Tibial nerve (tissue), 4 donors: Measurements from ENCODE around the gene GPR55.

Experiments used
- EP300 ChIP-seq, 2 donors: sonication (generic); formaldehyde crosslinking; IDR thresholded peaks; one replicate each; pipeline ENCODE4 v1.6.1; 2017; ENCODE audit warnings: antibody characterized with exemption in 2 of 2, mild to moderate bottlenecking in 1 of 2
- POLR2A ChIP-seq, 2 donors: fragments of 450-650 bp; IDR thresholded peaks; one replicate each; pipeline ENCODE4 v1.6.1; 2017; ENCODE audit warnings: antibody characterized with exemption in 2 of 2, mild to moderate bottlenecking in 2 of 2, moderate library complexity in 2 of 2
- TF ChIP-seq, protein P1 (sequence below), 5 experiments: fragments of 200-600 bp in 3 of 5; fragments of 450-650 bp in 2 of 5; sonication (generic) in 3 of 5; IDR thresholded peaks; one replicate each; pipeline ENCODE4 v1.5.1; 2016 to 2019; ENCODE audit warnings: antibody characterized with exemption in 5 of 5, mild to moderate bottlenecking in 3 of 5, moderate library complexity in 2 of 5

- TF ChIP-seq, protein P1, sequence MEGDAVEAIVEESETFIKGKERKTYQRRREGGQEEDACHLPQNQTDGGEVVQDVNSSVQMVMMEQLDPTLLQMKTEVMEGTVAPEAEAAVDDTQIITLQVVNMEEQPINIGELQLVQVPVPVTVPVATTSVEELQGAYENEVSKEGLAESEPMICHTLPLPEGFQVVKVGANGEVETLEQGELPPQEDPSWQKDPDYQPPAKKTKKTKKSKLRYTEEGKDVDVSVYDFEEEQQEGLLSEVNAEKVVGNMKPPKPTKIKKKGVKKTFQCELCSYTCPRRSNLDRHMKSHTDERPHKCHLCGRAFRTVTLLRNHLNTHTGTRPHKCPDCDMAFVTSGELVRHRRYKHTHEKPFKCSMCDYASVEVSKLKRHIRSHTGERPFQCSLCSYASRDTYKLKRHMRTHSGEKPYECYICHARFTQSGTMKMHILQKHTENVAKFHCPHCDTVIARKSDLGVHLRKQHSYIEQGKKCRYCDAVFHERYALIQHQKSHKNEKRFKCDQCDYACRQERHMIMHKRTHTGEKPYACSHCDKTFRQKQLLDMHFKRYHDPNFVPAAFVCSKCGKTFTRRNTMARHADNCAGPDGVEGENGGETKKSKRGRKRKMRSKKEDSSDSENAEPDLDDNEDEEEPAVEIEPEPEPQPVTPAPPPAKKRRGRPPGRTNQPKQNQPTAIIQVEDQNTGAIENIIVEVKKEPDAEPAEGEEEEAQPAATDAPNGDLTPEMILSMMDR (IDR thresholded peaks at IDR 0.05), result no peak
- TF ChIP-seq POLR2A (IDR thresholded peaks at IDR 0.05) (no peak), EP300 (IDR thresholded peaks at IDR 0.05) (no peak)
Measured at GRCh38 chr2:230874456-230874855, 50.6 kb downstream of the GPR55 start.
